SK-N-SH (cell line): ENCODE measurements around the gene SLC49A3. TPM values are rescaled to one million over a fixed set of nuclear protein-coding genes. Genes with fewer than 3 reads are reported as not detected.

Experiments
- CTCF ChIA-PET: fragments of 300-600, 350-600 bp; formaldehyde crosslinking; extraction: SDS; loops from one replicate; lab custom pipeline; 2021; lab: Yijun Ruan, JAX
- POLR2A ChIA-PET: fragments of 350-600 bp; sonication (Branson Sonifier 250); formaldehyde crosslinking; extraction: SDS; loops from one replicate; lab custom pipeline; 2020; ENCODE audit warnings: antibody characterized with exemption, inconsistent platforms; lab: Yijun Ruan, JAX
- DNase-seq: peaks from one replicate; pipeline ENCODE4 v3.0.0; 2012
- H2AFZ ChIP-seq: fragments of 200-600 bp; sonication (generic); 2 replicates; pipeline ENCODE4 v1.8.1; 2016; ENCODE audit warnings: antibody characterized with exemption, mild to moderate bottlenecking, low read depth
- H3F3A ChIP-seq: fragments of 200-600 bp; sonication (generic); replicated peaks from 2 replicates; pipeline ENCODE3; 2016; ENCODE audit warnings: antibody characterized with exemption, mild to moderate bottlenecking; ENCODE audit not compliant: insufficient read depth
- H3K27ac ChIP-seq, 2 experiments: fragments of 200-500 bp in 1 of 2; fragments of 200-600 bp in 1 of 2; sonication (Bioruptor generic) in 1 of 2; sonication (generic), shearing (Covaris generic) in 1 of 2; 2 replicates each; pipeline versions ENCODE4 v1.5.1 to v1.6.1; 2014 to 2016; ENCODE audit warnings: low read depth in 2 of 2, inconsistent platforms in 1 of 2, low read length in 1 of 2, mild to moderate bottlenecking in 1 of 2, mixed read lengths in 1 of 2
- H3K27me3 ChIP-seq: fragments of 200-600 bp; sonication (generic), shearing (Covaris generic); 2 replicates; pipeline ENCODE4 v1.6.1; 2016; ENCODE audit warnings: mixed run types; ENCODE audit not compliant: insufficient read depth
- H3K36me3 ChIP-seq, 2 experiments: fragments of 200-500 bp in 1 of 2; fragments of 200-600 bp in 1 of 2; sonication (Bioruptor generic) in 1 of 2; sonication (generic) in 1 of 2; replicated peaks in 1 of 2; 2 replicates each; pipeline versions ENCODE3 to v1.5.1; 2014 to 2016; ENCODE audit warnings: low read length in 1 of 2, mild to moderate bottlenecking in 1 of 2; ENCODE audit not compliant: insufficient read depth in 2 of 2, control insufficient read depth in 1 of 2
- H3K4me1 ChIP-seq, 2 experiments: fragments of 200-500 bp in 1 of 2; fragments of 200-600 bp in 1 of 2; sonication (Bioruptor generic) in 1 of 2; sonication (generic), shearing (Covaris generic) in 1 of 2; 2 replicates each; pipeline versions ENCODE4 v1.5.1 to v1.6.1; 2014 to 2016; ENCODE audit warnings: low read depth in 1 of 2, low read length in 1 of 2, mixed run types in 1 of 2; ENCODE audit not compliant: insufficient read depth in 2 of 2, control insufficient read depth in 1 of 2
- H3K4me2 ChIP-seq: fragments of 200-600 bp; sonication (generic), shearing (Covaris generic); 2 replicates; pipeline ENCODE4 v1.6.1; 2017; ENCODE audit warnings: mixed run types
- H3K4me3 ChIP-seq, 2 experiments: fragments of 200-500 bp in 1 of 2; fragments of 200-600 bp in 1 of 2; sonication (Bioruptor generic) in 1 of 2; sonication (generic), shearing (Covaris generic) in 1 of 2; 2 replicates each; pipeline versions ENCODE4 v1.5.1 to v1.8.1; 2014 to 2016; ENCODE audit warnings: low read depth in 2 of 2, inconsistent platforms in 1 of 2, low read length in 1 of 2, mild to moderate bottlenecking in 1 of 2, mixed read lengths in 1 of 2, moderate library complexity in 1 of 2
- H3K79me2 ChIP-seq: fragments of 200-600 bp; sonication (generic); 2 replicates; pipeline ENCODE4 v1.8.1; 2017; ENCODE audit warnings: mild to moderate bottlenecking; ENCODE audit not compliant: insufficient read depth
- H3K9ac ChIP-seq: fragments of 200-600 bp; sonication (generic); 2 replicates; pipeline ENCODE4 v1.6.1; 2017; ENCODE audit warnings: mixed run types
- H3K9me2 ChIP-seq: fragments of 200-600 bp; sonication (generic); 2 replicates; pipeline ENCODE4 v1.6.1; 2017; ENCODE audit warnings: mixed run types
- H3K9me3 ChIP-seq: fragments of 200-600 bp; sonication (generic); 2 replicates; pipeline ENCODE4 v1.6.1; 2017; ENCODE audit warnings: mixed run types, mild to moderate bottlenecking, moderate library complexity
- H4K20me1 ChIP-seq: fragments of 200-600 bp; sonication (generic); 2 replicates; pipeline ENCODE4 v1.6.1; 2017; ENCODE audit warnings: mild to moderate bottlenecking, mixed run types; ENCODE audit not compliant: insufficient read depth
- EZH2phosphoT487 ChIP-seq: fragments of 200-600 bp; sonication (generic); IDR thresholded peaks from 2 replicates; pipeline ENCODE4 v1.6.1; 2017; ENCODE audit warnings: low read depth, mixed run types, mild to moderate bottlenecking, antibody characterized with exemption, moderate library complexity, borderline replicate concordance
- FOXJ3 ChIP-seq: sonication (generic); formaldehyde crosslinking; IDR thresholded peaks from 2 replicates; pipeline ENCODE4 v1.5.1; 2020; ENCODE audit warnings: mild to moderate bottlenecking, missing genetic modification reagents
- FOXM1 ChIP-seq: IDR thresholded peaks from 2 replicates; pipeline ENCODE4 v1.4.0; 2012; ENCODE audit warnings: low read depth, mild to moderate bottlenecking
- GATA2 ChIP-seq: sonication (generic); formaldehyde crosslinking; IDR thresholded peaks from 2 replicates; pipeline ENCODE4 v1.5.0; 2020; ENCODE audit warnings: mild to moderate bottlenecking, missing genetic modification reagents
- JUND ChIP-seq: IDR thresholded peaks from 2 replicates; pipeline ENCODE4 v1.4.0; 2012
- MEF2A ChIP-seq: IDR thresholded peaks from 2 replicates; pipeline ENCODE4 v1.4.0; 2012; ENCODE audit warnings: low read depth, borderline replicate concordance
- NRF1 ChIP-seq: IDR thresholded peaks from 2 replicates; pipeline ENCODE4 v1.6.1; 2012; ENCODE audit warnings: low read depth, mild to moderate bottlenecking, low read length
- POLR2AphosphoS5 ChIP-seq: IDR thresholded peaks from 2 replicates; pipeline ENCODE4 v1.6.1; 2012; ENCODE audit warnings: low read depth, low read length
- RFX5 ChIP-seq: IDR thresholded peaks from 2 replicates; pipeline ENCODE4 v1.6.1; 2012; ENCODE audit warnings: mild to moderate bottlenecking, improper control_type of control experiment, low read length
- SMC3 ChIP-seq: IDR thresholded peaks from 2 replicates; pipeline ENCODE4 v1.6.1; 2012; ENCODE audit warnings: low read depth, low read length, improper control_type of control experiment
- TAF1 ChIP-seq: IDR thresholded peaks from 2 replicates; pipeline ENCODE4 v1.6.1; 2012; ENCODE audit warnings: low read depth, mild to moderate bottlenecking, low read length, moderate library complexity, borderline replicate concordance
- USF1 ChIP-seq: IDR thresholded peaks from 2 replicates; pipeline ENCODE4 v1.4.0; 2012; ENCODE audit warnings: low read depth, borderline replicate concordance
- WGBS: methylation state at CpG from one replicate; pipeline ENCODE4 v1.1.6; 2017; ENCODE audit warnings: low lambda C conversion rate; 5-methylcytosine and 5-hydroxymethylcytosine counted together
- polyA plus RNA-seq, 3 experiments: library from polyadenylated mRNA; depleted of rRNA; stranded (reverse); fragments of >200 nt; gene quantifications; 2 replicates each; pipeline ENCODE4 v1.2.3, GENCODE V29; 2012
- TF ChIP-seq, protein P1 (sequence below): fragments of 150-350 bp; IDR thresholded peaks from 2 replicates; pipeline ENCODE4 v1.6.1; 2017; ENCODE audit warnings: antibody characterized with exemption, low read length, low read depth, borderline replicate concordance
- TF ChIP-seq, protein P2 (sequence below): IDR thresholded peaks from 2 replicates; pipeline ENCODE4 v1.4.0; 2012; ENCODE audit warnings: low read depth

The SLC49A3 gene
- polyA plus RNA-seq, 1 of the 3 experiments (the other 2 are of a cell fraction): 0.05 TPM

DNA sequence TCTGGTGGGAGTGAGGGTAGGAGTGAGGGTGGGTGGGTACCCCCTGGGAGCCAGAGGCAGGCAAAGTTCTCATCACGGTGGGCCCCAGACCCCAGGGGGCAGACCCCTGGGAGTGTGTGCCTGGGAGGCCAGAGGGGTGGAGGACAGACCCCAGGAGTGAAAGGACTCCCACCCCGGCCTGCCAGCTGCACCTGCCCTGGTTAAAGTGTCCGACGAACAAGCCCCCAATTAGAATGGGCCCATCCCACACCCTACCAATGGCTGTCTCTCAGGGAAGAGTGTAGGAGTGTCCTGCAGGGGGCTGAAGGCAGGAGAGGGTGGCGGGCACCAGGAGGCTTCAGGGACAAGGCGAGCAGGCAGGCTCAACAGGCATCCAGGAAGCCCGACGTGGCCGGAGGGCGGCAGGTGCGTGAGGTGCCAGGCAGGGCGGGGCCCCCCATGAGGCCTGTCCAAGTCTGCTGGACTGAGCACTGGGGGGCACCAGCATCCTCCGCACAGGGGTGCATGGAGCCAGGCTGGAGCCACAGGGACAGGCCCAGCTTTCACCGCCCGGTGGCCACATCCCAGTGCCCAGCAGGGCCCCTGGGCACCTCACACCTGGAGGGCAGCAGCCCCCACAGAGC is 54.9 kb downstream of the SLC49A3 start:
- no peaks in the 10 kb centered on the region for H4K20me1 ChIP-seq
- no peaks in the 10 kb centered on the region for H3K27me3 ChIP-seq
- no peaks in the 10 kb centered on the region for H3K36me3 ChIP-seq
- H3K9ac ChIP-seq: no peak overlapping the region
- no peaks in the 10 kb centered on the region for H3K9me3 ChIP-seq
- no peaks in the 10 kb centered on the region for H3F3A ChIP-seq
- no peak overlapping the region for H3K27ac ChIP-seq
- ChIA-PET POLR2A (no interaction called here), CTCF (interaction anchor here (0.6 to 1.0 kb wide), 2 partner anchors 10 to 15 kb away, joined by 3 to 4 read pairs; no protein-coding TSS in a partner anchor)
- no peaks in the 10 kb centered on the region; a peak in 1 of 4 replicates for H3K4me1 ChIP-seq
- H3K9me2 ChIP-seq: no peaks in the 10 kb centered on the region
- WGBS: 57% methylated on average over 11 of the region's 15 CpGs
- H3K4me2 ChIP-seq: no peak overlapping the region
- no peak for TF ChIP-seq GATA2 (CRISPR knock-in tag)
- H3K4me3 ChIP-seq: no peak overlapping the region
- DNase-seq: no peak
- no peak overlapping the region for H2AFZ ChIP-seq
- no peaks in the 10 kb centered on the region for H3K79me2 ChIP-seq

DNA sequence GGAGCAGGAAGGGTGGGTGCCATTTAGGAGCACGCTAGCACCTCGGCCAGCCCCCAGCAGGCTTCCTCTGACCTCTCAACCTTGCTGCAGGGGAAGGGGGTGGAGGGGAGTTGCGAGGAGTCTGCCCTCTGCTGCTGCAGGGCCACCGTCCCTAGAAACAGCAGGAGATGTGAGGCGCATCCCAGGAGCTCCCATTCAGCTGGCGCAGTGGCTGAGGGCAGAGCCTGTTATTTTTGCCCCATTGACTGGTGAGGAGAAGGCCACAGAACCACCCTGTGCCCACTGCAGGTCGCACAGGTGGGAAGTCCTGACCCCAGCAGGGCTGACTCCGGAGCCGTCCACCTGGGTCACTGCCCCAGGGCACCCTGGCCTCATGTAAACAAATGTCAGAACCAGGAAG is 55.5 kb downstream of the SLC49A3 start:
- 32% methylated on average over 4 of the region's 9 CpGs for WGBS
- ChIA-PET POLR2A (no interaction called here), CTCF (no interaction called here)
- Histone ChIP-seq H4K20me1 (no peaks in the 10 kb centered on the region), H3K4me1 (no peaks in the 10 kb centered on the region; a peak in 1 of 4 replicates), H3K9me2 (no peaks in the 10 kb centered on the region), H2AFZ (no peak overlapping the region), H3K4me3 (no peak overlapping the region), H3F3A (no peaks in the 10 kb centered on the region), H3K9ac (no peak overlapping the region), H3K36me3 (no peaks in the 10 kb centered on the region), H3K27me3 (no peaks in the 10 kb centered on the region), H3K79me2 (no peaks in the 10 kb centered on the region), H3K27ac (no peak overlapping the region), H3K4me2 (no peak overlapping the region), H3K9me3 (no peaks in the 10 kb centered on the region)
- DNase-seq: no peak
- TF ChIP-seq, protein P1, sequence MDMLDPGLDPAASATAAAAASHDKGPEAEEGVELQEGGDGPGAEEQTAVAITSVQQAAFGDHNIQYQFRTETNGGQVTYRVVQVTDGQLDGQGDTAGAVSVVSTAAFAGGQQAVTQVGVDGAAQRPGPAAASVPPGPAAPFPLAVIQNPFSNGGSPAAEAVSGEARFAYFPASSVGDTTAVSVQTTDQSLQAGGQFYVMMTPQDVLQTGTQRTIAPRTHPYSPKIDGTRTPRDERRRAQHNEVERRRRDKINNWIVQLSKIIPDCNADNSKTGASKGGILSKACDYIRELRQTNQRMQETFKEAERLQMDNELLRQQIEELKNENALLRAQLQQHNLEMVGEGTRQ: no peak
- no peak for TF ChIP-seq EZH2phosphoT487
- TF ChIP-seq FOXJ3 (CRISPR knock-in tag): no peak
- no peak for TF ChIP-seq TAF1
- no peak for TF ChIP-seq NRF1
- no peak for TF ChIP-seq FOXM1
- TF ChIP-seq, protein P2, sequence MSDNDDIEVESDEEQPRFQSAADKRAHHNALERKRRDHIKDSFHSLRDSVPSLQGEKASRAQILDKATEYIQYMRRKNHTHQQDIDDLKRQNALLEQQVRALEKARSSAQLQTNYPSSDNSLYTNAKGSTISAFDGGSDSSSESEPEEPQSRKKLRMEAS: no peak
- no peak for TF ChIP-seq SMC3
- TF ChIP-seq RFX5: no peak
- no peak for TF ChIP-seq GATA2 (CRISPR knock-in tag)
- TF ChIP-seq JUND: no peak
- TF ChIP-seq MEF2A: no peak
- TF ChIP-seq POLR2AphosphoS5: no peak
- TF ChIP-seq USF1: no peak
